Measurements from ENCODE around the gene ZNF92.
"Not testable (repeated sequence)": the region's sequence is repeated elsewhere in the genome, so short reads cannot be mapped to it uniquely, and the experiment has no call there.

Gene ZNF92

GRCh38 chr7:65429642-65430343, 56.1 kb downstream of the ZNF92 start:
- no peak for DNase-seq

DNA sequence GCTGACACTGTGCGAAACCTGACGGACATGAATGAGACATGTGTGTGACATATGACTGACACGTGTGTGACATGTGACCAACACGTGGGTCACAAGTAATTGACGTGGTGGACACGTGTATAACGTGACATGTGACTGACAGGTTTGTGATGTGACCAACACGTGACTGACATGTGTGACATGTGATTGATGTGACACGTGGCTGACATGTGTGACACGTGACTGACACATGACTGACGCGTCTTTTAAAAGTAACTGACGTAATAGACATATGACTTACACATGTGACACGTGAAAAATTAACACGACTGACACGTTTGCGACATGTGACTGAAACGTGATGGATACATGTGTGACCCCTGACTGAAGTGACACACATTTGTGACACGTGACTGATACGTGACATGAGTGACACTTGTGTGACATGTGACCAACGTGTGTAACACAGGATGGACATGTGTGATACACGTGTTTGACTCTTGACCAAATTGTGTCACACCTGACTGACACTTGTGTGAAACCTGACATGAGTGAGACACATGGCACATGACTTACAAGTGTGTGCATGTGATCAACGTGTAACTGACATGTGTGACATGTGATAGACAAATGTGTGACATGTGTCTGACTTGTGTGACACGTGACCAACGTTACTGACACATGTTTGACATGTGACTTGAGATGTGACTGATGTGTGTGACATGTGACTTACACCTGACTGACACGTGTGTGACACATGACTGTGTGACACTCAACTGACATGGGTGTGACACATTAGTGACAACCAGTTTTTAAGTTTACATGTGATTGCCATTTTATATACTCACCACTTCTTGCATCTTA, 56.9 kb downstream of the ZNF92 start:
- DNase-seq = no peak

DNA sequence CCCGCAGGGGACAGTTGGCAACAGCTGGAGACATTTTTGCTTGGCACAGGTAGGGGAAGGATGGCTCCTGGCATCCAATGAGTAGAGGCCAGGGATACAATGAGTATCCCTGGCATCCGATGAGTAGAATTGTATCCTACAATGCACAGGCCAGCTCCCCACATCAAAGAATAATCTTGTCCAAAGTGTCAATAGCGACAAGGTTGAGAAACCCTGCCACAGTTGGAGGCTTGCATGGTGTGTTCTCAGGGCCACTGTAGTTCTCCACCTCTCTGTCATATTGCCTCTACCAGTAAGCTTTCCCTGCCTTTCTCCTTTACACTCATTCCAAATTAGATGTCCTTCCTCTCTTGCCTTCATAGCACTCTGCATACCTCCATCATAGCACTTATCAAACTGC, 60.7 kb downstream of the ZNF92 start:
- no peak for DNase-seq

DNA sequence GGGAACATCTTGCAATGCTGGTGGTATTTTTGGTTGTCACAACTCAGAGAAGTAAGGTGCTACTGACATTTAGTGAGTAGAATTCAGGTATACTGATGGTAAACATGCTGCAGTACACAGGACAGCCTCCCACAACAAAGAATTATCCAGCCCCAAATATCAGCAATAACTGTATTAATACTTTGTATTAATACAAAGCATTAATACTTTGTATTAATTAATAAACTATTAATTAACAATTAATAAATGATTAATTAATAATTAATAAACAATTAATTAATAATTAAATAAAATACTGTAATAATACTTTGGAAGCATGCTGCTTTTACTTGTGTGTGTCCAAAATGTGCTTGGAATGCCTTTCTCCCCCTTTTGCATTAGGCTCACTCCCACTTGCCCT, 62.5 kb downstream of the ZNF92 start:
- DNase-seq = no peak

DNA sequence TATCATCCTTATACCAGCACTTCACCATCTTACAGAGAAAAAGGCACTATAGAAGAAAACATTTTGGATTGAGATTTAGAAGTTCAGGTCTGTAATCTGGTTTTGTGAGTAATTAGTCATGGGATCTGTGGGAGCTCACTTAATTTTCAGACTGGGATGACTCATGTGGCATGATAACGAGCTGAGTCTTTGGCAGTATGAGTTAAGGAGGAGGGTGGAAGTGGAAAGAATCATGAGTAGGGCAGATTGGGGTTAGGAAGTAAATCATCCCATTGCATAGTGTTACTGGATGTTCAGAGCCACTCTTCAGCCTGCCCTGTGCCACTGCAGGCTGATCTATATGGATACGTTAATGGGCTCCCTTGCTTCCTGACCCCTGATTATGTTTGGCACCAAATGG, 64.9 kb downstream of the ZNF92 start:
- no peak for DNase-seq

DNA sequence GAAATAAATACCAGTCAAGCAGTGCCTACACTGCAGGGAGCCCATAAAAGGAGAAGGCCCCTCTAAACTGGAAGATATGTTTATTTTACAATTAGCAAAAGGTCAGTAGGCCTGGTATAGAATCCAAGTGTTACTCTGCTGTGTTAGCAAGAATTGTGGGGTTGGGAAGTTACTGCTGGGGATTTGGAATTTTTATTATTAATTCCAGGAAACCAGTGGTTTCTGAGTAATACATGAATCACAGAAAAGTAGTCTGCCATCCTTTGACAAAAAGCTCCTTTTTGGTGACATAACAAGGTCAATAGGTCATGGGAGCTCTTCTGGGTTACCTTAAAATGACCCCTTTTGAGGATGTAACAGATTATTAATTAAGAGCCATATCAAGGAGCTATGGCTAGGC, 67.4 kb downstream of the ZNF92 start:
- DNase-seq = no peak

DNA sequence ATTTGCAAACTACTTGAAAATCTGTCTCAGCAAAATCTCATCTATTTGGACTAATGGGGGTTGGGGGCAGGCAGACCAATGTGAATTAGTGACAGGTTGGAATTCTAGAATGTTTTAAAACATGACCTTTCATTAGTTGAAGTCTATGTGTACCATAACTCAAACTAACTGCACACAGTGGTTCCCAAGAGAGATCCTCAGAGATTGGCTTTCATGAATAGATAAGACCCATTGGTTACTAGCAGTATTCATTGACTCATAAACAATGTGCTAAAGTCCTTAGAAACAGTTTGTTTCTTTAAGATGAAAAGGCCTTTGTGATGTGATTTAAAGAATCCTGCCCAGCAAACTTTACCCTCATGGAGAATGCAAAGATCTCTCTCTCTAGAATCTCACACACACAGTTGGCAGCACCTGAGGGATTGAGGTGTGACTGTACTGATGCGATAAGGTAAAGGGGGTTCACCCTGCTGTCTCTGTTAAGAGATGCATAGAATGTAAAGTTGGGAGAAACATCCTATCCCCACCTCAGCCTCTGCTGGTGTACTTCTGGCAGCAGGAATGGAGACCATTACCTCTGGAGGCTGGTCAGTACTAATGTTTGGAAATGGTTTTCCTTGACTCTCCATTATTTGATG, 70.7 kb downstream of the ZNF92 start:
- no peak for DNase-seq

DNA sequence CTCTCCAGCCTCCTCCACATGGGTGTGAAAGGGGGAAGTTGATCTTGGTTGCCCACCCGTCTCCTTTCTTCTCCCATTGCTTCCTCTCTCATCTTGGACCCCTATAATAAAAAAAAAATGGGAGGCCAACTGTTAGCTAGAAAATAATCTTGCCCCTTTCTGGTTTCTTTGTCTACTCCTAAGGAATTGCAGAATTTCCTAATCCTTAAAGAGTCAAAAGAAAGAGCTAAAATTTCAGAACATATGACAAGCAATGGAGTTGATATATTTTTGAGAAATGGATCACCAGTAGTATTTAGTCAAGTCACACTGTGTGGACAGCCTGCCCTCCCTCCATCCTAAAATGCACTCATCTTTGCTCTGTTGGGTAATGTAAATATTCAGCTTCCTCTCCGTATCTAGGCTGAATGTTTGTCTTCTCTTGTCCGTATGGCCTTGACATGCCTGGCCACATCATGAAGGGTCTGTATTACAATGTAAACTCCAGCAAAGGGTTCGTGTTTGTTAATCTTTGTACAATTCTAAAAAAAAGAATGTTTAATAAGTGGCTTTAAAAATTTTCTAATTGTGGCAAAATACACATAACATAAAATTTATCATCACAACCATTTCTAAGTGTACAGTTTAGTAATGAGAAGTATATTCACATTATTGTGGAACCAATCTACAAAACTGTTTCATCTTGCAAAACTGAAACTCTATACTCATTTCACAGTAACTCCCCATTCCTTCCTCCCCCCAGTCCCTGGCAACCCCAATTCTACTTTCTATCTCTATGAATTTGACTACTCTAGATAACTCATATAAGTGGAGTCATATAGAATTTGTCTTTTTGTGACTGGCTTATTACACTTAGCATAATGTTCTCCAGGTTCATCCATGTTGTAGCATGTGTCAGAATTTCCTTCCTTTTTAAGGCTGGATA, 71.5 kb downstream of the ZNF92 start:
- no peak for DNase-seq

DNA sequence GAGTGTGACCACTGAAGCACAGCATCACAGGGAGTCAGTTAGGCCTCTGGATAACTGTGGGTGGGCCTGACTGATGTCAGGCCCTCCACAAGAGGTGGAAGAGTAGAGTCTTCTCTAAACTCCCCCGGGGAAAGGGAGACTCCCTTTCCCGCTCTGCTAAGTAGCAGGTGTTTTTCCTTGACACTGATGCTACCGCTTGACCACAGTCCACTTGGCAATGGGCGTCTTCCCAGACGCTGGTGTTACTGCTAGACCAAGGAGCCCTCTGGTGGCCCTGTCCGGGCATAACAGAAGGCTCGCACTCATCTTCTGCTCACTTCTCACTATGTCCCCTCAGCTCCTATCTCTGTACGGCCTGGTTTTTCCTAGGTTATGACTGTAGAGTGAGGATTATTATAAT, 73.4 kb downstream of the ZNF92 start:
- DNase-seq = not testable (repeated sequence)

- no peak for DNase-seq
Measured at GRCh38 chr7:65448816-65449504, 75.3 kb downstream of the ZNF92 start.

DNA sequence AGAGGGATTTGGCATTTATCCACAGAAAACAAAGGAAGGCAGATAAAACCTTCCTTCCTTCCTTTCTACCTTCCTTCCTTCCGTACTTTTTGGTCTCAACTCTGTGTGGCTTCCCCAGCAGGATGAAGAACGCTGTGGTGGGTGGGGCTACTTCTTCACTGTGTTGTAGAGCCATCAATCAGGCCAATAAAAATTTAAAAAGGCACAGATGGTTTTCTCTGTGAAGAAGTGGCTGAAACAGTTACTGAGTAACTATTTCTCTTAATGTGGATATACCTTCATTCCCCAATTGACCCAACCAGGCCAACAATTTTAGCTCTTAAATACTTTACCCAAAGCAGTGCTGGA, 75.8 kb downstream of the ZNF92 start:
- DNase-seq = no peak

All from AML-193 (cell line).